ENCODE measurements around the gene FERMT3. TPM values are rescaled to one million over a fixed set of nuclear protein-coding genes. Genes with fewer than 3 reads are reported as not detected.

FERMT3 gene
- total RNA-seq, 1 donor from 2014 or later: 2.8 TPM

DNA sequence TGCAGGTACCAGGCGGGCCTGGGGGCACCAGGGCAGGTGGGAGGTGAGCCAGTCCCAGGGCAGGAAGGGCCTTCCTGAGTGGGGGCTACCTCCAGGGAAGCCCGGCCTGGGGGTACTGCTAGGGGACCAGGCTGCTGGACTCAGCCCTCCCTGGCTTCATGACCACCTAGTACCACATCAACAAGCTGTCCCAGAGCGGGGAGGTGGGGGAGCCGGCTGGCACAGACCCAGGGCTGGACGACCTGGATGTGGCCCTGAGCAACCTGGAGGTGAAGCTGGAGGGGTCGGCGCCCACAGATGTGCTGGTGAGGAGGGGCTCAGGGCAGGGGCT, 12.8 kb downstream of the FERMT3 start:
- Mint-ChIP-seq H3K9me3 (no peaks in the 10 kb centered on the region), H3K36me3 (ENCODE audit: low read depth) (peaks cover 4% of the 10 kb centered on the region), H3K27ac (ENCODE audit: unreplicated experiment) (no peak overlapping the region), H3K27me3 (ENCODE audit: low read depth) (no peaks in the 10 kb centered on the region), H3K4me1 (no peaks in the 10 kb centered on the region), H3K4me3 (no peak overlapping the region)
- TF ChIP-seq, protein P1, sequence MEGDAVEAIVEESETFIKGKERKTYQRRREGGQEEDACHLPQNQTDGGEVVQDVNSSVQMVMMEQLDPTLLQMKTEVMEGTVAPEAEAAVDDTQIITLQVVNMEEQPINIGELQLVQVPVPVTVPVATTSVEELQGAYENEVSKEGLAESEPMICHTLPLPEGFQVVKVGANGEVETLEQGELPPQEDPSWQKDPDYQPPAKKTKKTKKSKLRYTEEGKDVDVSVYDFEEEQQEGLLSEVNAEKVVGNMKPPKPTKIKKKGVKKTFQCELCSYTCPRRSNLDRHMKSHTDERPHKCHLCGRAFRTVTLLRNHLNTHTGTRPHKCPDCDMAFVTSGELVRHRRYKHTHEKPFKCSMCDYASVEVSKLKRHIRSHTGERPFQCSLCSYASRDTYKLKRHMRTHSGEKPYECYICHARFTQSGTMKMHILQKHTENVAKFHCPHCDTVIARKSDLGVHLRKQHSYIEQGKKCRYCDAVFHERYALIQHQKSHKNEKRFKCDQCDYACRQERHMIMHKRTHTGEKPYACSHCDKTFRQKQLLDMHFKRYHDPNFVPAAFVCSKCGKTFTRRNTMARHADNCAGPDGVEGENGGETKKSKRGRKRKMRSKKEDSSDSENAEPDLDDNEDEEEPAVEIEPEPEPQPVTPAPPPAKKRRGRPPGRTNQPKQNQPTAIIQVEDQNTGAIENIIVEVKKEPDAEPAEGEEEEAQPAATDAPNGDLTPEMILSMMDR (conservative IDR thresholded peaks at IDR 0.05): no peak
- no peak for DNase-seq (ENCODE audit: low read depth, low spot score)

DNA sequence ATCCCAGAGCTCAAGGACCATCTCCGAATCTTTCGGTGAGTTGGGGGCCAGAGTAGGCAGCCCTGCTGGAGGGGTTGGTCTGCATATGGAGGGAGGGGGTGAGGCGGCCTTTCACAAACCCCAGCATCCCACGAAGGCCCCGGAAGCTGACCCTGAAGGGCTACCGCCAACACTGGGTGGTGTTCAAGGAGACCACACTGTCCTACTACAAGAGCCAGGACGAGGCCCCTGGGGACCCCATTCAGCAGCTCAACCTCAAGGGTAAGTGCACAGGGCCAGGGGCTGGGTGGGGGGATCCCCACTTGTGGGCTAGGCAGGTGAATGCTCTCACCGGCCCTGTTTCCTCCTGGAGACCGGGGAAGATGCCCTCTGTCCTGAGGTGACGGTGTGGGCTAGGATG, 13.2 kb downstream of the FERMT3 start:
- peaks cover 4% of the 10 kb centered on the region for H3K36me3 Mint-ChIP-seq (ENCODE audit: low read depth)
- DNase-seq (ENCODE audit: low read depth, low spot score): no peak
- H3K4me3 Mint-ChIP-seq: no peak overlapping the region
- no peak overlapping the region for H3K27ac Mint-ChIP-seq (ENCODE audit: unreplicated experiment)
- H3K4me1 Mint-ChIP-seq: no peaks in the 10 kb centered on the region
- no peaks in the 10 kb centered on the region for H3K27me3 Mint-ChIP-seq (ENCODE audit: low read depth)
- no peaks in the 10 kb centered on the region for H3K9me3 Mint-ChIP-seq
- TF ChIP-seq, protein P1 (conservative IDR thresholded peaks at IDR 0.05): no peak

DNA sequence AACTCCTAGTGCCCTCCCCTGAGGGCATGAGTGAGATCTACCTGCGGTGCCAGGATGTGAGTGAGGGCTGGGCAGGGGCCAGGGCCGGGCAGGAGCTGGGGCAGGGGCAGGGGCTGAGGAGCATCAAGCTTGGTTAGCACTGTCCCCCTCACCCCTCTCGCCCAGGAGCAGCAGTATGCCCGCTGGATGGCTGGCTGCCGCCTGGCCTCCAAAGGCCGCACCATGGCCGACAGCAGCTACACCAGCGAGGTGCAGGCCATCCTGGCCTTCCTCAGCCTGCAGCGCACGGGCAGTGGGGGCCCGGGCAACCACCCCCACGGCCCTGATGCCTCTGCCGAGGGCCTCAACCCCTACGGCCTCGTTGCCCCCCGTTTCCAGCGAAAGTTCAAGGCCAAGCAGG, 13.8 kb downstream of the FERMT3 start:
- TF ChIP-seq, protein P1 (conservative IDR thresholded peaks at IDR 0.05): no peak
- H3K27ac Mint-ChIP-seq (ENCODE audit: unreplicated experiment): no peak overlapping the region
- H3K9me3 Mint-ChIP-seq: no peaks in the 10 kb centered on the region
- H3K4me3 Mint-ChIP-seq: no peak overlapping the region
- DNase-seq (ENCODE audit: low read depth, low spot score): no peak
- no peaks in the 10 kb centered on the region for H3K27me3 Mint-ChIP-seq (ENCODE audit: low read depth)
- no peaks in the 10 kb centered on the region for H3K36me3 Mint-ChIP-seq (ENCODE audit: low read depth)
- H3K4me1 Mint-ChIP-seq: peaks cover 4% of the 10 kb centered on the region

DNA sequence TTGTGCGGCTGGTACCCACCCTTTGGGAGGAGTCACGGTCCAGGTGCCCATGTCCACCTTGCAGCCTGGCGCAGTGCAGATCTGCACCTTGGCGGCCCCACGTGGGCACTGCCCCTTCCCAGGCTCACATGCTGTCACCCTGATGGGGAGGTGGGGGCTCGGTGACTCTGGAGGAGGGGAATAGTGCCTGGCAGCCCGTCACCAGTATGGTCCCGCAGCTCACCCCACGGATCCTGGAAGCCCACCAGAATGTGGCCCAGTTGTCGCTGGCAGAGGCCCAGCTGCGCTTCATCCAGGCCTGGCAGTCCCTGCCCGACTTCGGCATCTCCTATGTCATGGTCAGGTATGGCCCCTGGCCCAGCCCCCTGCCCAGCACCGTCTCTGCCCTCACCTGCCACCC, 14.3 kb downstream of the FERMT3 start:
- TF ChIP-seq, protein P1 (conservative IDR thresholded peaks at IDR 0.05): no peak
- Mint-ChIP-seq H3K4me3 (no peak overlapping the region), H3K27me3 (ENCODE audit: low read depth) (no peaks in the 10 kb centered on the region), H3K9me3 (no peaks in the 10 kb centered on the region), H3K27ac (ENCODE audit: unreplicated experiment) (no peak overlapping the region), H3K36me3 (ENCODE audit: low read depth) (no peaks in the 10 kb centered on the region), H3K4me1 (peaks cover 9% of the 10 kb centered on the region)
- DNase-seq (ENCODE audit: low read depth, low spot score): no peak

DNA sequence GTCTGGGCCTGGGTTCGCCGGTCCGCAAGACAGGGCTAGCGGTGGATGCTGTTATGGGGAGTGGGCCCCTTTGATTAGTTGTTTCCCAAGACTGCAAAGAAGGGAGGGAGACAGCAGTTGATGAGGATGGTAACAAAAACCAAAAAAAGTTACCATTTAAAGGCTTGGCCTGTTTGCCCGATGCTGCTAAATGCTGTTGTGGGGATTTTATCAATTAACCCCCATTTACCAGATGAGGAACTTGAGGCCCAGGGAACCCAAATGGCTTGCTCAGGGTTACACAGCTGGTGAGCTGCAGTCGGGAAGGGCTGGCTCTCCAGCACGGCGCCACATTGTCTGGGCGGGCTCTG, 16.1 kb downstream of the FERMT3 start:
- no peaks in the 10 kb centered on the region for H3K27me3 Mint-ChIP-seq (ENCODE audit: low read depth)
- H3K4me3 Mint-ChIP-seq: no peak overlapping the region
- H3K9me3 Mint-ChIP-seq: no peaks in the 10 kb centered on the region
- TF ChIP-seq, protein P1 (conservative IDR thresholded peaks at IDR 0.05): no peak
- H3K27ac Mint-ChIP-seq (ENCODE audit: unreplicated experiment): no peak overlapping the region
- DNase-seq (ENCODE audit: low read depth, low spot score): no peak
- H3K4me1 Mint-ChIP-seq: peaks cover 17% of the 10 kb centered on the region
- no peaks in the 10 kb centered on the region for H3K36me3 Mint-ChIP-seq (ENCODE audit: low read depth)
